ENCODE data around the gene ACOT13. TPM values are rescaled to one million over a fixed set of nuclear protein-coding genes. Genes with fewer than 3 reads are reported as not detected.

The ACOT13 gene
- total RNA-seq: 4.3 and 8.5 TPM in 2 replicates

GRCh38 chr6:24666641-24667377 is at the start of gene ACOT13, which contains the start of gene TDP2:
ACOT13 (plus strand) TSS chr6:24667077; CDS start chr6:24667264, 187 bp downstream.
TDP2 (minus strand) TSS chr6:24666899; CDS start chr6:24666862, 37 bp downstream.

GRCh38 chr6:24719125-24719971 is 52.5 kb downstream of the ACOT13 start, which contains the start of gene C6orf62:
C6orf62 (minus strand) TSS chr6:24719154; CDS start chr6:24718668, 486 bp downstream.

Other genes starting within 250 kb of the ACOT13 start
- gene GPLD1, start 177.5 kb upstream of the ACOT13 start, total RNA-seq: under 0.01 and 0.73 TPM in 2 replicates
- gene ALDH5A1, start 172.1 kb upstream of the ACOT13 start, total RNA-seq: 0.37 and 0.39 TPM in 2 replicates
- gene KIAA0319, start 20.9 kb upstream of the ACOT13 start, total RNA-seq: under 0.01 TPM in 1 of 2 replicates, not detected in the other
- 16.6 and 23.9 TPM in 2 replicates for gene TDP2, start 178 bp upstream of the ACOT13 start, total RNA-seq
- 99.6 and 135 TPM in 2 replicates for gene C6orf62, start 52.1 kb downstream of the ACOT13 start, total RNA-seq
- gene GMNN, start 107.9 kb downstream of the ACOT13 start, total RNA-seq: 17.3 and 25.2 TPM in 2 replicates
- not detected in 2 replicates for gene ARMH2, start 131.8 kb downstream of the ACOT13 start, total RNA-seq